K562 (cell line): ENCODE data around the gene RFNG. TPM values are rescaled to one million over a fixed set of nuclear protein-coding genes. Genes with fewer than 3 reads are reported as not detected.

Experiments used
- ATAC-seq: fragments of 200-7000 bp; cut with Tn5 transposase; 3 replicates; pipeline ENCODE4 v1.9.1; 2020; ENCODE audit warnings: moderate library complexity
- Bru-seq: library from RNA; stranded (reverse); fragments of 400-500 nt; gene quantifications from one replicate; lab custom pipeline; 2021; lab: Mats Ljungman, UMichigan
- BruChase-seq, 2 experiments: library from RNA; stranded (reverse); fragments of 400-500 nt; gene quantifications; one replicate each; lab custom pipeline; 2021; lab: Mats Ljungman, UMichigan
- BruUV-seq: library from RNA; stranded (reverse); fragments of 400-500 nt; replicated peaks from 2 replicates; lab custom pipeline; 2021; lab: Mats Ljungman, UMichigan
- CTCF ChIA-PET: fragments of 300-600 bp; formaldehyde crosslinking; extraction: SDS; loops from one replicate; lab custom pipeline; 2021; ENCODE audit warnings: low intra/inter-chr PET ratio; lab: Yijun Ruan, JAX
- POLR2A ChIA-PET: fragments of 300-600, 350-650 bp; sonication (Branson Sonifier 250); formaldehyde crosslinking; extraction: SDS; loops from one replicate; lab custom pipeline; 2021; ENCODE audit warnings: antibody characterized with exemption, inconsistent platforms; lab: Yijun Ruan, JAX
- DNase-seq, 4 experiments: peaks; one replicate each; pipeline versions ENCODE4 v3.0.0 to v3.0.0-alpha.2; 2011 to 2018; ENCODE audit warnings: low spot score in 3 of 4, mixed read lengths in 3 of 4; ENCODE audit errors: extremely low read depth in 1 of 4
- FAIRE-seq: peaks from 2 replicates; lab custom pipeline; 2011; peaks lifted over from hg19 to GRCh38; lab: Jason Lieb, UNC
- H2AFZ ChIP-seq: 2 replicates; pipeline ENCODE4 v1.6.0; 2011; ENCODE audit warnings: low read depth, low read length, control low read depth, inconsistent platforms
- H3K27ac ChIP-seq: fragments of 200-600 bp; 3 replicates; pipeline ENCODE4 v1.8.0; 2011; ENCODE audit warnings: low read depth, mild to moderate bottlenecking, control low read depth, inconsistent platforms, low read length, moderate library complexity, mixed read lengths; ENCODE audit errors: extremely low read depth
- H3K27me3 ChIP-seq, 2 experiments: fragments of 300-600 bp in 1 of 2; 2 replicates in 1 of 2; 3 replicates in 1 of 2; pipeline versions ENCODE4 v1.6.0 to v1.8.0; 2011; ENCODE audit warnings: inconsistent platforms in 2 of 2, low read length in 2 of 2, mild to moderate bottlenecking in 1 of 2, mixed read lengths in 1 of 2, moderate library complexity in 1 of 2; ENCODE audit not compliant: control insufficient read depth in 2 of 2, insufficient read depth in 2 of 2
- H3K36me3 ChIP-seq: fragments of 300-600 bp; 3 replicates; pipeline ENCODE4 v1.8.0; 2011; ENCODE audit warnings: mild to moderate bottlenecking, low read length, inconsistent platforms; ENCODE audit not compliant: control insufficient read depth, insufficient read depth
- H3K4me1 ChIP-seq, 2 experiments: fragments of 200-600 bp in 1 of 2; replicated peaks in 1 of 2; 2 replicates in 1 of 2; 3 replicates in 1 of 2; pipeline versions ENCODE4 v1.5.1 to v1.8.0; 2011; ENCODE audit warnings: inconsistent platforms in 2 of 2, low read length in 2 of 2, mild to moderate bottlenecking in 1 of 2, mixed read lengths in 1 of 2, moderate library complexity in 1 of 2; ENCODE audit not compliant: control insufficient read depth in 2 of 2, insufficient read depth in 2 of 2
- H3K4me2 ChIP-seq: 2 replicates; pipeline ENCODE4 v1.6.1; 2011; ENCODE audit warnings: low read length, control low read depth, inconsistent platforms, mixed read lengths; ENCODE audit not compliant: insufficient read depth
- H3K4me3 ChIP-seq: fragments of 200-600 bp; sonication (generic), shearing (Covaris generic); 2 replicates; pipeline ENCODE4 v1.5.1; 2016; ENCODE audit warnings: control low read depth, inconsistent platforms
- H3K79me2 ChIP-seq: fragments of 200-600 bp; 3 replicates; pipeline ENCODE4 v1.8.0; 2011; ENCODE audit warnings: low read length, inconsistent platforms; ENCODE audit not compliant: control insufficient read depth, insufficient read depth
- H3K9ac ChIP-seq, 2 experiments: 2 replicates each; pipeline versions ENCODE4 v1.6.0 to v1.6.1; 2011; ENCODE audit warnings: low read depth in 2 of 2, low read length in 2 of 2, control low read depth in 1 of 2, inconsistent platforms in 1 of 2, mild to moderate bottlenecking in 1 of 2, mixed read lengths in 1 of 2; ENCODE audit not compliant: insufficient read depth in 1 of 2
- H3K9me1 ChIP-seq: one replicate; pipeline ENCODE4 v1.6.0; 2011; ENCODE audit warnings: inconsistent platforms, mild to moderate bottlenecking, low read length, moderate library complexity; ENCODE audit not compliant: control insufficient read depth, insufficient read depth
- H3K9me3 ChIP-seq: replicated peaks from 2 replicates; pipeline ENCODE4 v1.5.1; 2011; ENCODE audit warnings: low read depth, low read length, inconsistent platforms; ENCODE audit not compliant: control insufficient read depth, insufficient read depth
- H4K20me1 ChIP-seq: replicated peaks from 2 replicates; pipeline ENCODE4 v1.6.1; 2011; ENCODE audit warnings: low read length, inconsistent platforms, mixed read lengths; ENCODE audit not compliant: control insufficient read depth, insufficient read depth
- CBX1 ChIP-seq: sonication (generic); IDR thresholded peaks from 2 replicates; pipeline ENCODE4 v1.6.1; 2016; ENCODE audit warnings: antibody characterized with exemption, low read depth, mild to moderate bottlenecking
- EGR1 ChIP-seq: fragments of 450-650 bp; conservative IDR thresholded peaks from 2 replicates; pipeline ENCODE4 v1.6.1; 2017; ENCODE audit warnings: mild to moderate bottlenecking
- HDAC1 ChIP-seq, 2 experiments: fragments of 450-650 bp; IDR thresholded peaks; 2 replicates each; pipeline ENCODE4 v1.6.1; 2016 to 2017; ENCODE audit warnings: inconsistent platforms in 1 of 2, mild to moderate bottlenecking in 1 of 2, moderate library complexity in 1 of 2
- KDM5B ChIP-seq: fragments of 200-600 bp; sonication (generic); IDR thresholded peaks from 2 replicates; pipeline ENCODE4 v1.6.1; 2012; ENCODE audit warnings: low read depth, mild to moderate bottlenecking, moderate library complexity, low read length, control low read depth, inconsistent platforms; ENCODE audit not compliant: insufficient replicate concordance
- PRPF4 ChIP-seq: fragments of 200-400 bp; formaldehyde crosslinking; IDR thresholded peaks from one replicate; pipeline ENCODE4 v1.6.1; 2017; ENCODE audit warnings: low read length, low read depth, mild to moderate bottlenecking; ENCODE audit not compliant: insufficient read depth, poor library complexity, severe bottlenecking
- RB1 ChIP-seq: fragments of 450-650 bp; IDR thresholded peaks from 2 replicates; pipeline ENCODE4 v1.6.1; 2017; ENCODE audit warnings: low read depth, mild to moderate bottlenecking
- SIN3A ChIP-seq, 2 experiments: fragments of 150-350 bp in 1 of 2; IDR thresholded peaks; 2 replicates each; pipeline ENCODE4 v1.6.1; 2011 to 2016; ENCODE audit warnings: borderline replicate concordance in 2 of 2, low read depth in 2 of 2, low read length in 2 of 2, mild to moderate bottlenecking in 2 of 2, moderate library complexity in 2 of 2; ENCODE audit not compliant: control insufficient read depth in 1 of 2
- SIN3B ChIP-seq: fragments of 450-650 bp; IDR thresholded peaks from 2 replicates; pipeline ENCODE4 v1.6.1; 2017; ENCODE audit warnings: low read depth, mild to moderate bottlenecking, moderate library complexity
- TGIF2 ChIP-seq: sonication (generic); formaldehyde crosslinking; IDR thresholded peaks from 2 replicates; pipeline ENCODE4 v1.8.1; 2022; ENCODE audit warnings: mild to moderate bottlenecking, missing genetic modification reagents, moderate library complexity
- ZNF551 ChIP-seq: fragments of 250-450 bp; sonication (Bioruptor Pico); IDR thresholded peaks from 2 replicates; pipeline ENCODE4 v1.5.0; 2021; ENCODE audit warnings: mild to moderate bottlenecking, moderate library complexity
- WGBS: fragments of 100-300 bp; shearing (Covaris generic); methylation state at CpG from one replicate; pipeline ENCODE4 v1.1.6; 2016; ENCODE audit warnings: low coverage, mixed read lengths; ENCODE audit not compliant: insufficient coverage; ENCODE audit errors: missing lambda C conversion rate; 5-methylcytosine and 5-hydroxymethylcytosine counted together
- in situ Hi-C: fragments of 300-500 bp; cut with MboI; formaldehyde crosslinking; loops from 4 replicates; pipeline ENCODE4 v1.15.0; 2018; ENCODE audit warnings: inconsistent platforms, mixed read lengths
- intact Hi-C: fragments of 100-400 bp; cut with micrococcal nuclease; formaldehyde crosslinking; loops from 2 replicates; pipeline ENCODE4 v1.14.2; 2022
- long read RNA-seq, 3 experiments: library from polyadenylated mRNA in 2 of 3; library from RNA in 1 of 3; unstranded in 2 of 3; stranded (forward) in 1 of 3; transcript quantifications; one replicate each; pipeline ENCODE4 v2.0.0, GENCODE V29; 2019 to 2022
- polyA minus RNA-seq, 3 experiments: library from RNA; depleted of rRNA, polyadenylated mRNA; stranded (reverse); fragments of >200 nt; gene quantifications; 2 replicates each; pipeline ENCODE4 v1.2.3, GENCODE V29; 2011
- polyA plus RNA-seq, 8 experiments: library from polyadenylated mRNA; depleted of rRNA in 4 of 8; stranded (reverse) in 5 of 8; unstranded in 3 of 8; fragments of >200 nt; fragmentation: Nextera tagmentation in 2 of 8; fragmentation: Illumina TruSeq in 1 of 8; extraction: Ambion mirVana in 2 of 8; extraction: Trizol in 1 of 8; gene quantifications; 2 replicates each; pipeline versions ENCODE4 v1.2.1 to v1.2.3, GENCODE V29; 2011 to 2014; ENCODE audit warnings: inconsistent platforms in 1 of 8, missing spikeins in 1 of 8
- total RNA-seq, 7 experiments: library from RNA; depleted of rRNA in 6 of 7; stranded (reverse); fragments of >200 nt in 6 of 7; fragmentation: Illumina TruSeq in 2 of 7; extraction: Trizol in 2 of 7; gene quantifications; 2 replicates each; pipeline versions ENCODE4 v1.2.1 to v1.2.3, GENCODE V29; 2011 to 2021; ENCODE audit warnings: low replicate concordance in 1 of 7
- TF ChIP-seq, protein P1 (sequence below): fragments of 200-800 bp; sonication (Bioruptor generic); IDR thresholded peaks from 2 replicates; pipeline ENCODE4 v1.6.1; 2017; ENCODE audit warnings: missing genetic modification characterization, missing compliant biosample characterization

RFNG gene, protein sequence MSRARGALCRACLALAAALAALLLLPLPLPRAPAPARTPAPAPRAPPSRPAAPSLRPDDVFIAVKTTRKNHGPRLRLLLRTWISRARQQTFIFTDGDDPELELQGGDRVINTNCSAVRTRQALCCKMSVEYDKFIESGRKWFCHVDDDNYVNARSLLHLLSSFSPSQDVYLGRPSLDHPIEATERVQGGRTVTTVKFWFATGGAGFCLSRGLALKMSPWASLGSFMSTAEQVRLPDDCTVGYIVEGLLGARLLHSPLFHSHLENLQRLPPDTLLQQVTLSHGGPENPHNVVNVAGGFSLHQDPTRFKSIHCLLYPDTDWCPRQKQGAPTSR
- 23.1 and 61.7 TPM in 2 replicates for total RNA-seq (2011; cell fraction: chromatin; rRNA removed; ENCODE audit: low replicate concordance)
- 74.4 and 74.9 TPM in 2 replicates for total RNA-seq (2011; cell fraction: nucleolus; rRNA removed)
- total RNA-seq (2011; cell fraction: nucleoplasm; rRNA removed): 36.5 and 40.5 TPM in 2 replicates
- total RNA-seq (2014; rRNA removed) (23.6 and 28.4 TPM in 2 replicates), total RNA-seq (2014; rRNA removed; fragmentation: Illumina TruSeq; extraction: Trizol) (6.5 and 9.5 TPM in 2 replicates), total RNA-seq (2015; rRNA removed; fragmentation: Illumina TruSeq; extraction: Trizol) (11.1 and 14.3 TPM in 2 replicates), total RNA-seq (2021) (26.9 and 30.2 TPM in 2 replicates), polyA plus RNA-seq (2011; rRNA removed) (9.2 and 17.2 TPM in 2 replicates), polyA plus RNA-seq (2014; fragmentation: Illumina TruSeq; extraction: Trizol) (9.0 and 18.5 TPM in 2 replicates), polyA plus RNA-seq (2014; fragmentation: Nextera tagmentation; extraction: Ambion mirVana) (under 1 TPM; 0.32 to 0.66 TPM), polyA plus RNA-seq (2014; rRNA removed) (32.6 and 32.8 TPM in 2 replicates), polyA minus RNA-seq (2011; rRNA and poly(A)+ RNA removed) (2.0 TPM in 2 replicates), Bru-seq, nascent RNA (percentile 56 among the genes with signal in this experiment), BruChase-seq, experiment 1, labeled RNA remaining after a 2-hour chase (percentile 57 among the genes with signal in this experiment), BruChase-seq, experiment 2, labeled RNA remaining after a 6-hour chase (percentile 67 among the genes with signal in this experiment)
- 12.2 and 23.8 TPM in 2 replicates for polyA plus RNA-seq (2011; cell fraction: cytosol; rRNA removed)
- 144 and 164 TPM in 2 replicates for polyA plus RNA-seq (2011; cell fraction: nucleus; rRNA removed)
- 16.9 and 35.2 TPM in 2 replicates for polyA plus RNA-seq (2012)
- 11.7 and 13.1 TPM in 2 replicates for polyA minus RNA-seq (2011; cell fraction: cytosol; rRNA and poly(A)+ RNA removed)
- 11.4 and 14.3 TPM in 2 replicates for polyA minus RNA-seq (2011; cell fraction: nucleus; rRNA and poly(A)+ RNA removed)
- long read RNA-seq, experiment 1, transcript RFNG-209 (1 exons, 2,886 nt): minor isoform, 15 of 66 reads
- long read RNA-seq, experiment 1, transcript RFNG-201 (8 exons, 1,828 nt): major isoform, 17 of 66 reads
- long read RNA-seq, experiment 1, partial matches to known transcripts: 24 of 66 reads
- long read RNA-seq, experiment 1, other reads (novel, unspliced or antisense): 3 of 66 reads
- long read RNA-seq, experiment 2, transcript RFNG-209 (1 exons, 2,886 nt): minor isoform, 7 of 43 reads
- long read RNA-seq, experiment 2, transcript RFNG-201 (8 exons, 1,828 nt): major isoform, 28 of 43 reads
- long read RNA-seq, experiment 2, partial matches to known transcripts: 3 of 43 reads
- long read RNA-seq, experiment 2, other reads (novel, unspliced or antisense): 4 of 43 reads
- long read RNA-seq, experiment 3, partial matches to known transcripts: 1 of 7 reads
- long read RNA-seq, experiment 3, other reads (novel, unspliced or antisense): 0 of 7 reads

DNA sequence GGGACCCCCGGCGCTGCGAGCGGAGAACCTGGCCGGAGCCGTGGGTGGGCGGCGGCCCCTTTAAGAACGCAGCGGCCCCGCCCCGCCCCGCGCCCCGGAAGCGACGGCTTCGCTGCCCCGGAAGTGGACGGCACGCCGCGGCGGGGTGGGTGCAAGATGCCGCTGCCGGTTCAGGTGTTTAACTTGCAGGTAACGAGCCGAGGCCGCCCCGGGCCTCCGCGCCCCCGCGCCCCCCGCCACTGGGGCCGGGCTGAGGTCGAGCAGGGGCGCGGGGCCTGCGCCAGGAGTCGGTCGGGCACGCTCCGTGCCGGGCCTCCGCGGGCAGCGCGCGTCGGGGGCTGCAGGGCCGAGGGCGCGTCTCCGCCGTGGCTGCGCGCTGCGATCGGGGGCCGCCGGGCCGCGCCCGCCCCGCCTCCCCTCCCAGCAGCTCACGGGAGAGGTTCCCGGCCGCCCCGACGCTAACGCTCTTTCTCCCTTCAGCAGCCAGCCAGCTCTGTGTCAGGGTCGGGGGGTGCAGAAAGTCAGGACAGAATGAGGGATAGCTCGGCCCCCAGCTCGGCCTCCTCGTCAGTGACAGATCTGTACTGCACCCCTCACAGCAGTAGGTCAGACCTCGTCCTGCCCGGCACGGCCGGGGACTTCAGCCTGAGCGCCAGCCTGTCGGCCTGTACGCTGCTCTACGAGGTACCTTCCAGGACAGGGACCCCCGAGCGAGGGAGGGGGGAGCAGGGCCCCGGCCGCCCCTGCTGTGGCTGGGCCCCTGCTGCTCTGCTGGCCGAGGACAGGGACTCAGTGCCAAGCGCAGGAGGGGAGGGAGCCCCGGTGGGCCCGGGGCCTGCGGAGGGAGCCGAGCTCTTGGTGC is at the start of gene RFNG, which contains the start of gene GPS1:
Gene RFNG (minus strand): TSS at position 36 of the 862 bp plus-strand sequence. CDS start 45 bp downstream, outside the sequence.
Gene GPS1 (plus strand): TSS at position 123 of the 862 bp plus-strand sequence. CDS start 34 bp downstream, at position 157.
- BruUV-seq: no TSS peak
- CTCF ChIA-PET: no interaction called here
- WGBS: under 1% methylated on average over 49 of the region's 94 CpGs
- TF ChIP-seq PRPF4 (no peak), EGR1 (no peak), ZNF551 (no peak), KDM5B (peak; percentile 22), TGIF2 (CRISPR knock-in tag) (no peak), SIN3A (IDR thresholded peaks at IDR 0.05; ENCODE audit: borderline replicate concordance in 2 of 2, control insufficient read depth in 1 of 2, low read depth in 2 of 2, low read length in 2 of 2) (peak; percentile 64 to 66; a peak in 1 of 4 replicates), RB1 (peak; percentile 73; the same call in 1 of the 2 replicates), HDAC1 (IDR thresholded peaks at IDR 0.05) (no peak), SIN3B (peak; percentile 93), CBX1 (no peak)
- TF ChIP-seq, protein P1, sequence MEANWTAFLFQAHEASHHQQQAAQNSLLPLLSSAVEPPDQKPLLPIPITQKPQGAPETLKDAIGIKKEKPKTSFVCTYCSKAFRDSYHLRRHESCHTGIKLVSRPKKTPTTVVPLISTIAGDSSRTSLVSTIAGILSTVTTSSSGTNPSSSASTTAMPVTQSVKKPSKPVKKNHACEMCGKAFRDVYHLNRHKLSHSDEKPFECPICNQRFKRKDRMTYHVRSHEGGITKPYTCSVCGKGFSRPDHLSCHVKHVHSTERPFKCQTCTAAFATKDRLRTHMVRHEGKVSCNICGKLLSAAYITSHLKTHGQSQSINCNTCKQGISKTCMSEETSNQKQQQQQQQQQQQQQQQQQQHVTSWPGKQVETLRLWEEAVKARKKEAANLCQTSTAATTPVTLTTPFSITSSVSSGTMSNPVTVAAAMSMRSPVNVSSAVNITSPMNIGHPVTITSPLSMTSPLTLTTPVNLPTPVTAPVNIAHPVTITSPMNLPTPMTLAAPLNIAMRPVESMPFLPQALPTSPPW (CRISPR knock-in tag): peak; percentile 86

More for the DNA sequence above, at the start of gene RFNG, which contains the start of gene GPS1:
- POLR2A ChIA-PET: interaction anchor here (0.6 to 1.8 kb wide), 4 partner anchors 11 to 161 kb away, joined by 3 to 7 read pairs (median 3); no protein-coding TSS in a partner anchor
- H3K27ac ChIP-seq: peak within 1 kb of the TSS; percentile 68
- H3K9ac ChIP-seq: peak within 1 kb of the TSS; percentile 80 to 97
- peaks cover 6 to 92% of the 10 kb centered on the region in 2 experiments; a peak in 3 of 5 replicates for H3K4me1 ChIP-seq
- in situ Hi-C loops (no loop called here), intact Hi-C loops (no loop called here)
- H4K20me1 ChIP-seq: 0 out of 2 replicates have a peak, but pooled peaks cover 9% of the 10 kb centered on the region
- ATAC-seq (peak; percentile 87), DNase-seq (peak; percentile 85 to 88 (median 86)), FAIRE-seq (no peak)
- H3K9me3 ChIP-seq: no peaks in the 10 kb centered on the region
- peaks cover 75% of the 10 kb centered on the region; the same call in 2 of the 3 replicates for H3K36me3 ChIP-seq
- H3K4me3 ChIP-seq: peak within 1 kb of the TSS; percentile 98
- H2AFZ ChIP-seq: peak within 1 kb of the TSS; percentile 45
- no peaks in the 10 kb centered on the region for H3K27me3 ChIP-seq
- peaks cover 2% of the 10 kb centered on the region for H3K9me1 ChIP-seq
- H3K4me2 ChIP-seq: peak within 1 kb of the TSS; percentile 88
- peaks cover 28% of the 10 kb centered on the region for H3K79me2 ChIP-seq
